ENCODE data around the gene MAGI2. TPM values are rescaled to one million over a fixed set of nuclear protein-coding genes. Genes with fewer than 3 reads are reported as not detected.

Gene MAGI2
- total RNA-seq, 1 experiment from 2014 or later = 14.3 TPM

DNA sequence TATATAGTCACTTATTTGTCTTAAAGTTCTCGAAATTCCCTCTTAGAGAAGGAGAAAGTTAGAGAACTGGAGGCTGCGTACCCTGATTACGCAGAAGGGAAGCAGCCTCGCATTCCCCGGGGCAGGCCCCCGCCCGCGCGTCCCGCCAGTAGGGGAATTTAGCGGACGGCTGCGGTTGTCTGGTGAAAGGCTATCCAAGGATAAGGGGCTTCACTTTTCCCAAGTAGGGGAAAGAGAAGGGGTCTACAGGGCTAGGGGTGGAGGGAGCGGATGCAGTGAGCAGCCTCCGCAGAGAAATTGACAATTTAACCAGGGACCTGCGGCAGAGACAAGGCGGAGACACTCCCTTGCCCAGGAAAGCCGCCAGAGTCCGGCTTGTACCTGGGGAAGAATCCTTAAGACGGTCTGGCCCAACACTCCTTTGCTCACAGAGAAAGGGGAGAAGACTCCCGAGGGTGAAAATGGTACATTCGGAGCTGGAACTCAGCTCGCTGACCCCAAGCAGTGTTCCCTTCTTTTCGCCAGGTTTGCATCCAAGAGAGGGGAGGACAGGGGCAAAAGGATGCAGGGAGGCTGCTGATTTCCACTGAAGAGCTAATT is 994 bp upstream of the MAGI2 start:
- H2AFZ ChIP-seq (ENCODE audit: low read length) = no peak overlapping the region
- no CpG with 5 or more reads among the region's 24 CpGs for WGBS (ENCODE audit: extremely low coverage, insufficient read length, low lambda C conversion rate)
- no peak overlapping the region for H3K27ac ChIP-seq (ENCODE audit: insufficient read length, low read depth, low read length)
- no peak overlapping the region for H2BK20ac ChIP-seq (ENCODE audit: low read depth, low read length, poor library complexity, severe bottlenecking)
- no peak overlapping the region for H3K9ac ChIP-seq (ENCODE audit: extremely low read depth, insufficient read length, low read length)
- TF ChIP-seq, protein P1, sequence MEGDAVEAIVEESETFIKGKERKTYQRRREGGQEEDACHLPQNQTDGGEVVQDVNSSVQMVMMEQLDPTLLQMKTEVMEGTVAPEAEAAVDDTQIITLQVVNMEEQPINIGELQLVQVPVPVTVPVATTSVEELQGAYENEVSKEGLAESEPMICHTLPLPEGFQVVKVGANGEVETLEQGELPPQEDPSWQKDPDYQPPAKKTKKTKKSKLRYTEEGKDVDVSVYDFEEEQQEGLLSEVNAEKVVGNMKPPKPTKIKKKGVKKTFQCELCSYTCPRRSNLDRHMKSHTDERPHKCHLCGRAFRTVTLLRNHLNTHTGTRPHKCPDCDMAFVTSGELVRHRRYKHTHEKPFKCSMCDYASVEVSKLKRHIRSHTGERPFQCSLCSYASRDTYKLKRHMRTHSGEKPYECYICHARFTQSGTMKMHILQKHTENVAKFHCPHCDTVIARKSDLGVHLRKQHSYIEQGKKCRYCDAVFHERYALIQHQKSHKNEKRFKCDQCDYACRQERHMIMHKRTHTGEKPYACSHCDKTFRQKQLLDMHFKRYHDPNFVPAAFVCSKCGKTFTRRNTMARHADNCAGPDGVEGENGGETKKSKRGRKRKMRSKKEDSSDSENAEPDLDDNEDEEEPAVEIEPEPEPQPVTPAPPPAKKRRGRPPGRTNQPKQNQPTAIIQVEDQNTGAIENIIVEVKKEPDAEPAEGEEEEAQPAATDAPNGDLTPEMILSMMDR (conservative IDR thresholded peaks at IDR 0.05) = no peak
- H3K23me2 ChIP-seq (ENCODE audit: insufficient read length, low read depth, low read length, poor library complexity, severe bottlenecking) = peaks cover 23% of the 10 kb centered on the region
- H3K23ac ChIP-seq (ENCODE audit: insufficient read length, low read depth, low read length) = no peak overlapping the region
- Mint-ChIP-seq H3K4me3 (peak overlapping the region; percentile 80 to 95), H3K4me1 (peaks cover 18 to 22% of the 10 kb centered on the region in 2 experiments), H3K27ac (peak overlapping the region in 1 of 3 experiments; percentile 53; a peak in 1 of 7 replicates), H3K9me3 (no peaks in the 10 kb centered on the region), H3K27me3 (ENCODE audit: low read depth) (peaks cover 84% of the 10 kb centered on the region), H3K36me3 (ENCODE audit: insufficient read depth in 1 of 3, low read depth in 3 of 3) (no peaks in the 10 kb centered on the region)
- H4K8ac ChIP-seq (replicated peaks; ENCODE audit: insufficient read length, low read depth, low read length) = no peak overlapping the region
- H2AK5ac ChIP-seq (ENCODE audit: insufficient read length, low read length) = no peak overlapping the region
- no peak overlapping the region for H2BK5ac ChIP-seq (ENCODE audit: insufficient read length, low read length)
- no peaks in the 10 kb centered on the region for H3K79me1 ChIP-seq (ENCODE audit: insufficient read depth, low read depth, low read length, poor library complexity, severe bottlenecking)
- H3K27me3 ChIP-seq (ENCODE audit: insufficient read depth, low read length) = peaks cover 16% of the 10 kb centered on the region; the same call in 1 of the 2 replicates
- no peak overlapping the region for H4K5ac ChIP-seq (ENCODE audit: insufficient read length, low read depth, low read length)
- H2BK120ac ChIP-seq (ENCODE audit: low read depth, low read length, poor library complexity, severe bottlenecking) = no peak overlapping the region
- H3K18ac ChIP-seq (ENCODE audit: insufficient read length, low read depth, low read length) = no peak overlapping the region
- H4K20me1 ChIP-seq (ENCODE audit: control insufficient read depth, insufficient read depth, insufficient read length) = no peaks in the 10 kb centered on the region
- H3K4me1 ChIP-seq (ENCODE audit: insufficient read depth, low read length) = no peaks in the 10 kb centered on the region
- H3K14ac ChIP-seq (ENCODE audit: insufficient read depth, low read length) = no peak overlapping the region
- no peak overlapping the region for H3T11ph ChIP-seq (ENCODE audit: low read length)
- no peaks in the 10 kb centered on the region for H3K9me3 ChIP-seq (ENCODE audit: control insufficient read depth, low read depth, low read length)
- DNase-seq = peak; percentile 44
- H2BK12ac ChIP-seq (ENCODE audit: insufficient read length, low read depth, low read length) = no peak overlapping the region
- H2BK15ac ChIP-seq (ENCODE audit: low read depth, low read length) = no peak overlapping the region
- H3K79me2 ChIP-seq (ENCODE audit: insufficient read depth, low read length) = no peaks in the 10 kb centered on the region
- H4K91ac ChIP-seq (ENCODE audit: insufficient read length, low read depth, low read length) = no peak overlapping the region
- no peak overlapping the region for H3K4ac ChIP-seq (ENCODE audit: low read depth, low read length)
- H3K56ac ChIP-seq (ENCODE audit: insufficient read length, low read depth, low read length) = no peak overlapping the region
- peak overlapping the region; percentile 95 for H3K4me2 ChIP-seq (ENCODE audit: insufficient read depth, insufficient read length, low read length)
